Measurements from ENCODE around the gene KCNA5.

KCNA5 gene

DNA sequence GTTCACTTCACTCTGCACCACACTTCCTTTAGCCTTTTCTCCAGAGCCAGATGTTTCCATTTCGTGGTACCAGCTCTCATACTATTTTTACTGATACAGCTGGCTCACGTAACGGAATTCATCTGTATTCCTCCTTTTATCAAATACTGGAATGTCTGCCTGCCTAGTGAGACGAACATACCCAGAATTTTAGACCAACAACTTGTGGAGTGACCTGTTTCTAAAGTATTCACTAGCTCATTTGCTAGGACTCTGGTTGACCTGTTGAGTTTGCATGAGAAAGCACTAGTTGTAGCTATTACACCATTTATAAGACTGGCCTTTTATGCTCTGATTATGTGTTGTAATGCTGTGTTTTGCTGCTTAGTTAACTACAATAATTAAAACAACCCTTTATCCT is 22.6 kb downstream of the KCNA5 start:
- H3K36me3 ChIP-seq (ENCODE audit: control insufficient read depth in 1 of 2, insufficient read depth in 2 of 2, low read depth in 1 of 2, low read length in 2 of 2) = no peaks in the 10 kb centered on the region
- H3K9me3 ChIP-seq (ENCODE audit: control insufficient read depth, low read length) = no peaks in the 10 kb centered on the region
- no peak overlapping the region for H3K18ac ChIP-seq (ENCODE audit: low read depth in 1 of 2, low read length in 2 of 2)
- H2AFZ ChIP-seq (ENCODE audit: low read depth, low read length) = no peak overlapping the region
- no peak overlapping the region for H3K4ac ChIP-seq (ENCODE audit: low read depth in 1 of 2, low read length in 2 of 2)
- H3K14ac ChIP-seq (ENCODE audit: low read length in 2 of 2) = no peak overlapping the region
- H3K9ac ChIP-seq (ENCODE audit: low read length) = no peak overlapping the region
- no peak overlapping the region for H3K4me3 ChIP-seq (ENCODE audit: insufficient read depth in 1 of 2, low read depth in 1 of 2, low read length in 2 of 2)
- no peak for DNase-seq
- H2BK12ac ChIP-seq (ENCODE audit: low read length in 2 of 2) = no peak overlapping the region
- no peak overlapping the region for H3K27ac ChIP-seq (ENCODE audit: low read length, poor library complexity, severe bottlenecking)
- H2BK15ac ChIP-seq (ENCODE audit: low read depth, poor library complexity, severe bottlenecking) = no peak overlapping the region
- no peaks in the 10 kb centered on the region for H3K79me1 ChIP-seq (replicated peaks; ENCODE audit: low read length, poor library complexity, severe bottlenecking)
- H4K91ac ChIP-seq (ENCODE audit: low read length) = no peak overlapping the region
- no peak overlapping the region for H3K4me2 ChIP-seq (ENCODE audit: low read length, poor library complexity, severe bottlenecking)
- H4K8ac ChIP-seq (ENCODE audit: low read length) = no peak overlapping the region
- no peaks in the 10 kb centered on the region for H3K4me1 ChIP-seq (ENCODE audit: control insufficient read depth, insufficient read depth, low read depth, low read length)
- H2AK5ac ChIP-seq (ENCODE audit: low read length, severe bottlenecking) = no peak overlapping the region
- H3K23ac ChIP-seq (ENCODE audit: low read length in 2 of 2) = no peak overlapping the region
- H2BK120ac ChIP-seq (ENCODE audit: low read depth, low read length) = no peak overlapping the region
- WGBS = 61% methylated on average over 4 of the region's 4 CpGs
- no peak overlapping the region for H2BK5ac ChIP-seq (ENCODE audit: low read depth, low read length, poor library complexity, severe bottlenecking)
- H3K27me3 ChIP-seq (ENCODE audit: control insufficient read depth in 1 of 2, insufficient read depth in 1 of 2, low read length in 2 of 2) = peaks cover 12 to 62% of the 10 kb centered on the region in 2 experiments

DNA sequence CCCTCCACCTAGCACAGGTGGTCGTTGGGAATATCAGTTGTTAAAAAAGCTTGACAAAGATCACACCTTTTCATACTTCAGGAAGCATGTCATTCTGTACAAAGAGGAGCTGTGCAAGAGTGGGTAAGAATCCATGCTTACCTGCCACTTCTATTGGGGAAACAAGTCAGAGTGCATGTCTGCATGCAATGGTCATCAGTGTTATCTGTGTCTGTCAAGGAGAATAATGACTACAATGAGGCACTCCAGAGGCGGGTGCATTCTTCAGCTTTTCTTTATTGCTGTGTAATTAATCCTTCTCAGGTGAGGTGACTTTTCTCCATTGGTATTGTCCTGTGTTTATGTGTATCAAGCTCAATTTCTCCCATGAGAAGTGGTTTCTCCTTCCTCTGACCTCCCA is 24.4 kb downstream of the KCNA5 start:
- H3K27me3 ChIP-seq (ENCODE audit: control insufficient read depth in 1 of 2, insufficient read depth in 1 of 2, low read length in 2 of 2) = peaks cover 14 to 61% of the 10 kb centered on the region in 2 experiments
- no peak overlapping the region for H3K23ac ChIP-seq (ENCODE audit: low read length in 2 of 2)
- H2BK5ac ChIP-seq (ENCODE audit: low read depth, low read length, poor library complexity, severe bottlenecking) = no peak overlapping the region
- no peak overlapping the region for H3K18ac ChIP-seq (ENCODE audit: low read depth in 1 of 2, low read length in 2 of 2)
- H3K4ac ChIP-seq (ENCODE audit: low read depth in 1 of 2, low read length in 2 of 2) = no peak overlapping the region
- no peaks in the 10 kb centered on the region for H3K9me3 ChIP-seq (ENCODE audit: control insufficient read depth, low read length)
- no peaks in the 10 kb centered on the region for H3K36me3 ChIP-seq (ENCODE audit: control insufficient read depth in 1 of 2, insufficient read depth in 2 of 2, low read depth in 1 of 2, low read length in 2 of 2)
- no peak for DNase-seq
- H2BK15ac ChIP-seq (ENCODE audit: low read depth, poor library complexity, severe bottlenecking) = no peak overlapping the region
- H2AFZ ChIP-seq (ENCODE audit: low read depth, low read length) = no peak overlapping the region
- no peak overlapping the region for H3K14ac ChIP-seq (ENCODE audit: low read length in 2 of 2)
- H3K79me1 ChIP-seq (replicated peaks; ENCODE audit: low read length, poor library complexity, severe bottlenecking) = no peaks in the 10 kb centered on the region
- H2BK12ac ChIP-seq (ENCODE audit: low read length in 2 of 2) = no peak overlapping the region
- no peak overlapping the region for H3K27ac ChIP-seq (ENCODE audit: low read length, poor library complexity, severe bottlenecking)
- no peak overlapping the region for H2AK5ac ChIP-seq (ENCODE audit: low read length, severe bottlenecking)
- no peak overlapping the region for H4K8ac ChIP-seq (ENCODE audit: low read length)
- H3K4me2 ChIP-seq (ENCODE audit: low read length, poor library complexity, severe bottlenecking) = no peak overlapping the region
- no peak overlapping the region for H2BK120ac ChIP-seq (ENCODE audit: low read depth, low read length)
- H3K9ac ChIP-seq (ENCODE audit: low read length) = no peak overlapping the region
- H3K4me1 ChIP-seq (ENCODE audit: control insufficient read depth, insufficient read depth, low read depth, low read length) = no peaks in the 10 kb centered on the region
- 71% methylated on average over 1 of the region's 2 CpGs for WGBS
- H4K91ac ChIP-seq (ENCODE audit: low read length) = no peak overlapping the region
- H3K4me3 ChIP-seq (ENCODE audit: insufficient read depth in 1 of 2, low read depth in 1 of 2, low read length in 2 of 2) = no peak overlapping the region

DNA sequence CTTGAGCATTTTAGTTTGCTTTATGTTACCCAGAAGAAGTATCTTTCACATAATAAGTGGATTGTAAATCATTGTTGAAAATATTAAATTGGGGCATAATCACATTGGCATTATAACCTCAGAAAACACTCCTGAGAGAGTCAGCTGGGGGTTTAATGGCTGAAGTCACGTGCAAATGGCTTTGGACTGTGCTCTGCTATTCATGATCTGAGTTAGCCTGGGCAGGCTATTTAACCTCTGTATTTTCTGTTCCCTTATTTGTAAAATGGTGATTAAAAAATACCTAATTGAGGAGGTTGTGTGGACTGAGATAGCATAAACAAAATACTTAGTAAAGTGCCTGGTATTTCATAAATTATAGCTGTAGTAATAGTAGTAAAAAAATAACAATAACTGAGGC is 24.9 kb downstream of the KCNA5 start:
- no peak overlapping the region for H3K4ac ChIP-seq (ENCODE audit: low read depth in 1 of 2, low read length in 2 of 2)
- no peak overlapping the region for H2AK5ac ChIP-seq (ENCODE audit: low read length, severe bottlenecking)
- no peak overlapping the region for H3K23ac ChIP-seq (ENCODE audit: low read length in 2 of 2)
- no peaks in the 10 kb centered on the region for H3K4me1 ChIP-seq (ENCODE audit: control insufficient read depth, insufficient read depth, low read depth, low read length)
- DNase-seq = no peak
- H3K27ac ChIP-seq (ENCODE audit: low read length, poor library complexity, severe bottlenecking) = no peak overlapping the region
- no peak overlapping the region for H3K4me3 ChIP-seq (ENCODE audit: insufficient read depth in 1 of 2, low read depth in 1 of 2, low read length in 2 of 2)
- H2BK15ac ChIP-seq (ENCODE audit: low read depth, poor library complexity, severe bottlenecking) = no peak overlapping the region
- H3K14ac ChIP-seq (ENCODE audit: low read length in 2 of 2) = no peak overlapping the region
- no peak overlapping the region for H4K8ac ChIP-seq (ENCODE audit: low read length)
- peaks cover 12 to 61% of the 10 kb centered on the region in 2 experiments for H3K27me3 ChIP-seq (ENCODE audit: control insufficient read depth in 1 of 2, insufficient read depth in 1 of 2, low read length in 2 of 2)
- no peak overlapping the region for H2BK12ac ChIP-seq (ENCODE audit: low read length in 2 of 2)
- no peaks in the 10 kb centered on the region for H3K79me1 ChIP-seq (replicated peaks; ENCODE audit: low read length, poor library complexity, severe bottlenecking)
- H4K91ac ChIP-seq (ENCODE audit: low read length) = no peak overlapping the region
- no peak overlapping the region for H2BK5ac ChIP-seq (ENCODE audit: low read depth, low read length, poor library complexity, severe bottlenecking)
- H3K36me3 ChIP-seq (ENCODE audit: control insufficient read depth in 1 of 2, insufficient read depth in 2 of 2, low read depth in 1 of 2, low read length in 2 of 2) = no peaks in the 10 kb centered on the region
- H2BK120ac ChIP-seq (ENCODE audit: low read depth, low read length) = no peak overlapping the region
- no peak overlapping the region for H3K18ac ChIP-seq (ENCODE audit: low read depth in 1 of 2, low read length in 2 of 2)
- no peak overlapping the region for H2AFZ ChIP-seq (ENCODE audit: low read depth, low read length)
- no peak overlapping the region for H3K4me2 ChIP-seq (ENCODE audit: low read length, poor library complexity, severe bottlenecking)
- WGBS = 55% methylated on average over 1 of the region's 1 CpG
- no peak overlapping the region for H3K9ac ChIP-seq (ENCODE audit: low read length)
- H3K9me3 ChIP-seq (ENCODE audit: control insufficient read depth, low read length) = no peaks in the 10 kb centered on the region

DNA sequence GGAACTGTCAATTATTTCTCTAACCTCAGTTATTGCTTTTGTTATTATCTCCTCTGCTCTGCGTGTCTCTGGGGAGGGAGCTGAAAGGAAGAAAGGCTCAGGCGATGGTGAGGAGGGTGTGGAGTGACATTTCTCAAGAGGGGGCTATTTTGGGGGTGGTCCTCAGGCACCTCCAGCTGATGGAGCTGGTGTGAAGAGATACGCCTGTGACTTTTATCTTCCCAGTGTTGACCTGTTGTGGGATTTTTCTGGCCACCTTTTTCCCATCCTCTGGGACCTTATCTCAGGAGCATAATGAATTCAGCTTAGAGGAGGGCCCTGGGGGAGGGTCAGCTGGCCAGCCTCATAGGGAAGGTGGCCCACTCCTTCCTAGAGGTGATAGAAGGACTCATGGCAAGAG is 26.4 kb downstream of the KCNA5 start:
- Histone ChIP-seq H3K36me3 (ENCODE audit: control insufficient read depth in 1 of 2, insufficient read depth in 2 of 2, low read depth in 1 of 2, low read length in 2 of 2) (no peaks in the 10 kb centered on the region), H3K27ac (ENCODE audit: low read length, poor library complexity, severe bottlenecking) (no peak overlapping the region), H3K4me2 (ENCODE audit: low read length, poor library complexity, severe bottlenecking) (no peak overlapping the region), H3K4me1 (ENCODE audit: control insufficient read depth, insufficient read depth, low read depth, low read length) (no peaks in the 10 kb centered on the region), H3K27me3 (ENCODE audit: control insufficient read depth in 1 of 2, insufficient read depth in 1 of 2, low read length in 2 of 2) (peaks cover 9 to 61% of the 10 kb centered on the region in 2 experiments), H4K8ac (ENCODE audit: low read length) (no peak overlapping the region), H3K14ac (ENCODE audit: low read length in 2 of 2) (no peak overlapping the region), H2BK120ac (ENCODE audit: low read depth, low read length) (no peak overlapping the region), H3K18ac (ENCODE audit: low read depth in 1 of 2, low read length in 2 of 2) (no peak overlapping the region), H3K4ac (ENCODE audit: low read depth in 1 of 2, low read length in 2 of 2) (no peak overlapping the region), H4K91ac (ENCODE audit: low read length) (no peak overlapping the region), H3K9ac (ENCODE audit: low read length) (no peak overlapping the region), H2BK5ac (ENCODE audit: low read depth, low read length, poor library complexity, severe bottlenecking) (no peak overlapping the region), H3K23ac (ENCODE audit: low read length in 2 of 2) (no peak overlapping the region), H2BK15ac (ENCODE audit: low read depth, poor library complexity, severe bottlenecking) (no peak overlapping the region), H3K9me3 (ENCODE audit: control insufficient read depth, low read length) (no peaks in the 10 kb centered on the region), H3K4me3 (ENCODE audit: insufficient read depth in 1 of 2, low read depth in 1 of 2, low read length in 2 of 2) (no peak overlapping the region), H2BK12ac (ENCODE audit: low read length in 2 of 2) (no peak overlapping the region), H2AK5ac (ENCODE audit: low read length, severe bottlenecking) (no peak overlapping the region), H2AFZ (ENCODE audit: low read depth, low read length) (no peak overlapping the region), H3K79me1 (replicated peaks; ENCODE audit: low read length, poor library complexity, severe bottlenecking) (no peaks in the 10 kb centered on the region)
- DNase-seq = no peak
- 36% methylated on average over 2 of the region's 3 CpGs for WGBS
